ENCODE data around the gene TIMP2.

The TIMP2 gene

GRCh38 chr17:78859051-78859450, 66.1 kb downstream of the TIMP2 start:
- H3K27ac ChIP-seq (ENCODE audit: poor library complexity, severe bottlenecking), result no peak overlapping the region
- DNase-seq (ENCODE audit: low spot score) (no peak), ATAC-seq (ENCODE audit: low read depth) (no peak)
- H3K4me1 ChIP-seq (ENCODE audit: insufficient read depth, poor library complexity, severe bottlenecking), result peaks cover 12% of the 10 kb centered on the region
- no peaks in the 10 kb centered on the region for H3K27me3 ChIP-seq (ENCODE audit: insufficient read depth, poor library complexity, severe bottlenecking)
- H3K4me3 ChIP-seq (ENCODE audit: severe bottlenecking), result no peak overlapping the region
- no peak for TF ChIP-seq CTCF (IDR thresholded peaks at IDR 0.05; ENCODE audit: poor library complexity, severe bottlenecking)
- no peaks in the 10 kb centered on the region for H3K9me3 ChIP-seq (ENCODE audit: severe bottlenecking)
- H3K36me3 ChIP-seq (ENCODE audit: low read depth), result 0 out of 2 replicates have a peak, but pooled peaks cover 2% of the 10 kb centered on the region

- DNase-seq (ENCODE audit: low spot score) (no peak), ATAC-seq (ENCODE audit: low read depth) (no peak)
- Histone ChIP-seq H3K36me3 (ENCODE audit: low read depth) (0 out of 2 replicates have a peak, but pooled peaks cover 2% of the 10 kb centered on the region), H3K27ac (ENCODE audit: poor library complexity, severe bottlenecking) (no peak overlapping the region), H3K4me3 (ENCODE audit: severe bottlenecking) (no peak overlapping the region), H3K4me1 (ENCODE audit: insufficient read depth, poor library complexity, severe bottlenecking) (peaks cover 7% of the 10 kb centered on the region), H3K9me3 (ENCODE audit: severe bottlenecking) (no peaks in the 10 kb centered on the region), H3K27me3 (ENCODE audit: insufficient read depth, poor library complexity, severe bottlenecking) (no peaks in the 10 kb centered on the region)
- no peak for TF ChIP-seq CTCF (IDR thresholded peaks at IDR 0.05; ENCODE audit: poor library complexity, severe bottlenecking)
Observed at GRCh38 chr17:78857266-78857665, 67.9 kb downstream of the TIMP2 start.

- no peak for ATAC-seq (ENCODE audit: low read depth)
- Histone ChIP-seq H3K9me3 (ENCODE audit: severe bottlenecking) (no peaks in the 10 kb centered on the region), H3K27me3 (ENCODE audit: insufficient read depth, poor library complexity, severe bottlenecking) (no peaks in the 10 kb centered on the region), H3K36me3 (ENCODE audit: low read depth) (no peaks in the 10 kb centered on the region), H3K4me1 (ENCODE audit: insufficient read depth, poor library complexity, severe bottlenecking) (no peaks in the 10 kb centered on the region), H3K27ac (ENCODE audit: poor library complexity, severe bottlenecking) (no peak overlapping the region), H3K4me3 (ENCODE audit: severe bottlenecking) (no peak overlapping the region)
- DNase-seq (ENCODE audit: low spot score), result no peak
- TF ChIP-seq CTCF (IDR thresholded peaks at IDR 0.05; ENCODE audit: poor library complexity, severe bottlenecking), result no peak
Observed at GRCh38 chr17:78855561-78856165, 69.5 kb downstream of the TIMP2 start.

- Histone ChIP-seq H3K4me3 (ENCODE audit: severe bottlenecking) (no peak overlapping the region), H3K36me3 (ENCODE audit: low read depth) (no peaks in the 10 kb centered on the region), H3K9me3 (ENCODE audit: severe bottlenecking) (no peaks in the 10 kb centered on the region), H3K27me3 (ENCODE audit: insufficient read depth, poor library complexity, severe bottlenecking) (no peaks in the 10 kb centered on the region), H3K27ac (ENCODE audit: poor library complexity, severe bottlenecking) (no peak overlapping the region), H3K4me1 (ENCODE audit: insufficient read depth, poor library complexity, severe bottlenecking) (no peaks in the 10 kb centered on the region)
- no peak for TF ChIP-seq CTCF (IDR thresholded peaks at IDR 0.05; ENCODE audit: poor library complexity, severe bottlenecking)
- no peak for DNase-seq (ENCODE audit: low spot score)
- ATAC-seq (ENCODE audit: low read depth), result no peak
Observed at GRCh38 chr17:78854508-78854907, 70.7 kb downstream of the TIMP2 start.

GRCh38 chr17:78853926-78854394, 71.2 kb downstream of the TIMP2 start:
- no peaks in the 10 kb centered on the region for H3K27me3 ChIP-seq (ENCODE audit: insufficient read depth, poor library complexity, severe bottlenecking)
- no peak overlapping the region for H3K4me3 ChIP-seq (ENCODE audit: severe bottlenecking)
- no peaks in the 10 kb centered on the region for H3K36me3 ChIP-seq (ENCODE audit: low read depth)
- no peak overlapping the region for H3K27ac ChIP-seq (ENCODE audit: poor library complexity, severe bottlenecking)
- ATAC-seq (ENCODE audit: low read depth) (no peak), DNase-seq (ENCODE audit: low spot score) (no peak)
- H3K4me1 ChIP-seq (ENCODE audit: insufficient read depth, poor library complexity, severe bottlenecking), result no peaks in the 10 kb centered on the region
- no peak for TF ChIP-seq CTCF (IDR thresholded peaks at IDR 0.05; ENCODE audit: poor library complexity, severe bottlenecking)
- no peaks in the 10 kb centered on the region for H3K9me3 ChIP-seq (ENCODE audit: severe bottlenecking)

All from RWPE2 (cell line).